Activated T-cell treated with anti-CD3 and anti-CD28 coated beads, Interleukin-2, amount 50 U/mL, for 24 hours (primary cell): ENCODE results near the gene SARDH.
"Not testable (repeated sequence)": the region's sequence is repeated elsewhere in the genome, so short reads cannot be mapped to it uniquely, and the experiment has no call there.

ENCODE experiments used
- DNase-seq: peaks from one replicate; pipeline ENCODE4 v3.0.0-alpha.2; 2020
- H3K27ac Mint-ChIP-seq: 2 replicates; pipeline ENCODE4 v1.8.0; 2020; ENCODE audit warnings: mild to moderate bottlenecking, mixed read lengths
- H3K27me3 Mint-ChIP-seq: 2 replicates; pipeline ENCODE4 v1.8.0; 2020; ENCODE audit warnings: mixed read lengths
- H3K36me3 Mint-ChIP-seq: 2 replicates; pipeline ENCODE4 v1.8.0; 2020; ENCODE audit warnings: low read depth, mixed read lengths
- H3K4me1 Mint-ChIP-seq: 2 replicates; pipeline ENCODE4 v1.8.0; 2020; ENCODE audit warnings: low read depth, mixed read lengths
- H3K4me3 Mint-ChIP-seq: 2 replicates; pipeline ENCODE4 v1.8.0; 2020; ENCODE audit warnings: mild to moderate bottlenecking, moderate library complexity, mixed read lengths
- H3K9me3 Mint-ChIP-seq: 2 replicates; pipeline ENCODE4 v1.8.0; 2020; ENCODE audit warnings: mixed read lengths

SARDH gene

DNA sequence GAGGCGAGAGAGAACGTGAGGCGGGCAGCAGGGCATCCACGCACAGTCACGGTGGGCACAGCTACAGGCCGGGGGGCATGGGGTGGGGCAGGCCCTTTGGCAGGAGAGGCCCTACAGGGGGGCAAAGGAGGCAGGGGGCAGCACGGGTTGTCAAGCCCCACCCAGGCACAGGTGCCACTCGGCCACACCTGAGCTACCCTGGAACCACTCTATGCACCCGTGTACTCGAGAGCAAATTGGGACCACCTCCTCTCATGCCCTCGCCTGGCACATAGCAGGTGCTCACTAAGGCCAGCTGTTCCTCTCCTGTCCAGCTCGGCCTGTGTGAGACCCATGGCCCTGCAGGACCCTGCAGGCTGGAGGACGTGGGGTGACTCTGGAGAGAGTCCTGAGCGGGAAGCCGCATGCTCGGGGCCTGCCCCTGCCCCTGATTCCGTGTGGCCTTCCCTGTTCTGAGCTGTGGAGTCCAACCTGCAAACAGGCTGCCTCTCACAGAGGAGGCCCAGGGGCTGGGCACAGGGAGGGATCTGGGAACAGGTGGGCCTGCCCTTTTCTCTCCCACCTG, 31.4 kb upstream of the SARDH start:
- Mint-ChIP-seq H3K4me1 (no peaks in the 10 kb centered on the region), H3K27ac (no peak overlapping the region), H3K27me3 (no peaks in the 10 kb centered on the region)

DNA sequence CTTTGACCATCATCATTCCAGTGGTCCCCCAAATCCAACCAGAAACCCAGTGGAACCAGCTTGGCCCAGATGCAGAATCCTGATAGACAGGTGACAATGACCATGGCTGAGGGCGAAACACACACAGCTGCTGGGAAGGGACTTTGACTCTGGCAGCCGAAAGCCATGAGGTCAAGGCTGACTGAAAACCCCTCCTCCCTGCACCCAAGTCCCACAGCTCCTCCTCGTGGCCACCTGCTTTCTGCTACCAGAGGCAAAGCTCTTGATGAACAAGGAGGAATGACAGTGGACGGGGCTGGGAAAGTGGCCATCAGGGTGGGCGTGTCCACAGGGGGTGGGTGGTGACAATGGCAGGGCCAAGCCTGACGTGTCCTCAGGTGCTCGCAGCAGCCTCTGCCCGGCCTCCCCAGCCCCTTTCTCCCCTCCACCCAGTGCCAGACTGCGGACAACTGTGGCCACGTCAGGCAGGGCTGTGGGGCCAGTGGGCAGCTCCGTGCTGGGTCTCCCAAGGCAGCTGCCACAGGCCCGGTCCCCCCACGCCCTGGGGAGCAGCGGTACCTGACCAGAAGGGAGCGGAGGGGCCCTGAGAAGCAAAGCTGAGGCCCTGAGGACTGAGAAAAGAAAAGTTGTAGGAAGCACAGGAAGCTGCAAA, 30.8 kb upstream of the SARDH start:
- H3K4me1 Mint-ChIP-seq, result no peaks in the 10 kb centered on the region
- no peaks in the 10 kb centered on the region for H3K27me3 Mint-ChIP-seq
- H3K4me3 Mint-ChIP-seq, result no peak overlapping the region
- DNase-seq, result peak; percentile 27
- H3K27ac Mint-ChIP-seq, result no peak overlapping the region
- H3K36me3 Mint-ChIP-seq, result peaks cover 6% of the 10 kb centered on the region
- H3K9me3 Mint-ChIP-seq, result peaks cover 11% of the 10 kb centered on the region

More for the DNA sequence above, 31.4 kb upstream of the SARDH start:
- DNase-seq, result peak; percentile 18
- peaks cover 16% of the 10 kb centered on the region for H3K9me3 Mint-ChIP-seq
- no peak overlapping the region for H3K4me3 Mint-ChIP-seq
- H3K36me3 Mint-ChIP-seq, result peaks cover 12% of the 10 kb centered on the region

DNA sequence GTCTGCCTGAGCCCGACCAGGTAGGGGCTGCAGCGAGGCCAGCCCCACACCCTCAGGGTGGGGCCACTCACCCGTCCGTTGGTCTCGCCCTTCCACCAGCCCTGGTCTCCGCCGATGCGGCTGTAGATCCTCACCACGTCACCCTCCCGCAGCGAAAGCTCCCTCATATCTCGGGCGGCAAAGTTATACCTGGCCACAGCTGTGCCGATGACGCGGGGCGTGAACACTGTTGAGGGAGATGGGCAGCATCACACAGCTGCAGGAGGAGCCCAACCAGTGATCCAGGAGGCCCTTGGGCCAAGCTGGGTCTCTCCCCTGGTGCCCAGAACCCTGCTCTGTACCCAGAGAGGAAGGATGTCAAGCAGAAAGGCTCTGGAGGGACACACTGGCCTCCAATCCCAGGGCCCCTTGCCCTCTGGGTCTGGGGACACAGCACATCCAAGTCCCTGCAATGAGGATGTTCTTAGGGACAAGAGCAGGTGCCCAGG, 30.3 kb upstream of the SARDH start:
- no peaks in the 10 kb centered on the region for H3K27me3 Mint-ChIP-seq
- no peak overlapping the region for H3K27ac Mint-ChIP-seq
- H3K9me3 Mint-ChIP-seq, result peaks cover 6% of the 10 kb centered on the region
- DNase-seq, result no peak
- H3K4me1 Mint-ChIP-seq, result no peaks in the 10 kb centered on the region
- no peak overlapping the region for H3K4me3 Mint-ChIP-seq
- peaks cover 2% of the 10 kb centered on the region for H3K36me3 Mint-ChIP-seq

DNA sequence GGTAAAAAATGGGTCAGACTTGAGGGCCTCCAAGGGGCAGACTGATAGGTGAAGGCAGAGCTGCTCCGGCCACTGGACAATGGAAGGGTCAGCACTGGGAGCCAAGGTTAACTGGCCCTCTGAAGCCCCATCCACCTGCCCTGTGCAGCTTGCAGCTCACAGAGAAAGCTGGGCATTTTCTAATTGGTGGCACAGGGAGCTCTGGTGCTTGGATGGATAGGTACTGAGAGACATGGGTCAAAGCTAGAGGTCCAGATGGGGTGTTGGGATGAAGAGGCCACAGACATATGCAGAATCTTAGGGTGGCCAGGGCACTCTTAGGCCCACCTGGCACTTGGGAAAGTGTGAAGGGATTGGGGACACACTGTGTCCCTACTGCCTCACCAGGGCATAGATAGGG, 29.5 kb upstream of the SARDH start:
- Mint-ChIP-seq H3K36me3 (peaks cover 2% of the 10 kb centered on the region), H3K27ac (no peak overlapping the region)

DNA sequence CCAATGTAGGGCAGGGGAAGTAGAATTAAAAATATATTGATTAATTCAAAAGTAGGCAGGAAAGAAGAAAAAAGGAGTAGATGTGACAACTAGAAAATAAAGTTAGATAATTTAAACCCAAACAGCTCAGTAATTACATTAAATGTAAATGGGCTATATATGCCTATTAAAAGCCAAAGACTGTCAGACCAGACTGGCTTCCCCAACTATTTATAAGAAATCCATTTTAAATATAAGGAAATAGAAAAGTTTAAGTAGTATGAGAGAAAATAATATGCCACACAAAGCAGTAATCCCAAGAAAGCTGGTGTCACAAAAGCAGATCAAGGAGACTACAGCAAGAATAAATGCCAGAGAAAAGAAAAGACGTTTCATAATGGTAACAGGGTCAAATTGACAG, 28.9 kb upstream of the SARDH start:
- Mint-ChIP-seq H3K27me3 (no peaks in the 10 kb centered on the region), H3K27ac (no peak overlapping the region)

More for the DNA sequence above, 29.5 kb upstream of the SARDH start:
- Mint-ChIP-seq H3K4me3 (no peak overlapping the region), H3K9me3 (peaks cover 6% of the 10 kb centered on the region), H3K27me3 (no peaks in the 10 kb centered on the region), H3K4me1 (no peaks in the 10 kb centered on the region)
- DNase-seq, result peak; percentile 6

DNA sequence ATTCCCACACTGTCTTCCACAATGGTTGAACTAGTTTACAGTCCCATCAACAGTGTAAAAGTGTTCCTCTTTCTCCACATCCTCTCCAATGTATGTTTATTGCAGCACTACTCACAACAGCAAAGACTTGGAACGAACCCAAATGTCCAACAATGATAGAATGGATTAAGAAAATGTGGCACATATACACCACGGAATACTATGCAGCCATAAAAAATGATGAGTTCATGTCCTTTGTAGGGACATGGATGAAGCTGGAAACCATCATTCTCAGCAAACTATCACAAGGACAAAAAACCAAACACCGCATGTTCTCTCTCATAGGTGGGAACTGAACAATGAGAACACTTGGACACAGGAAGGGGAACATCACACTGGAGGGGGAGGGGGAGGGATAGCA, 28.1 kb upstream of the SARDH start:
- H3K36me3 Mint-ChIP-seq, H3K4me1 Mint-ChIP-seq, H3K9me3 Mint-ChIP-seq, H3K27ac Mint-ChIP-seq, DNase-seq, H3K27me3 Mint-ChIP-seq, H3K4me3 Mint-ChIP-seq: not testable (repeated sequence)

More for the DNA sequence above, 28.9 kb upstream of the SARDH start:
- peaks cover 2% of the 10 kb centered on the region for H3K36me3 Mint-ChIP-seq
- H3K4me1 Mint-ChIP-seq, result no peaks in the 10 kb centered on the region
- DNase-seq, result no peak
- no peak overlapping the region for H3K4me3 Mint-ChIP-seq
- peaks cover 6% of the 10 kb centered on the region for H3K9me3 Mint-ChIP-seq

DNA sequence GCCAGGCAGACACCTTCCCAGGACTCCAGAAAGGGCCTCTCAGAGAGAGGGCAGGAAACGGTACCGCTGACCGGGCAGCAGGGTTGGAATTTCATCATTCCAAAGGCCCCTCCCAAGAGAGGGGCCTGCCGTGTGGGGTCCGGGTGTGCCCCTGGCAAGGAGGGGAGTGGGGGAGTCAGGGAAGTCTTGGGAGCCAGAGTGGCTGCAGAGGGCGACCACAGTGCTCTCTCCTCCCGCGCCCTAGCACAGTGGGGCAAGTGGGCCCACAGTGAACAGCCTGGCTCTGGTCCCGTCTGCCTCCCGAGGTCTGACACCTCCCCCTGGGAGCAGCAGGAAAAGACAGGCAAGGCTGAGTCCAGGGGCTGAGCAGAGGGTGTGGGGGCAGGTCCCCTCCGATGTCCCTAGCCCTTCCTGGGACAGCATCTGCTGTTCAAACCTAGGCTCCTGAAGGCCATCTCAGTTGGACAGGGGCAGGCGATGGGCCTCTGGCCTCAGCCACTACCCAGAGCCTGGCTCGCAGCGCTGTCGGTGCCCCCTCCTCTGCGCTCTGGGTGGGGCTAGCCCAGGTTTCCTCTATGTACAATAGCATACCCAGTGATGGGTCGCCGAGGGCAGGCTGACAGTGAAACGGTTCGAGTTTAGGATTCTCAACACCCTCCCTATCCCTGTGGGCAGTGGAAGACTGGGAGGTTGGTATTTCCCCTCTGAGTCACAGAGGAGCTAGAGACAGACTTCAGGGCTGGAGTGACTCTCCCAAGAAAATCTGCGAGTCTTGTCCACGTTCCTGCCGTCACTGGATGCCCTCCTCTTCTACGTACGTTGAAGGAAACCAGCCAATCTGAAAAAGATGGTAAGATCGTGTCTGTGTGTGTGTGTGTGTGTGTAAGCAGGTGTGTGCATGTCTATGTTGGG, 25.4 kb upstream of the SARDH start:
- H3K27ac Mint-ChIP-seq, result no peak overlapping the region
- no peaks in the 10 kb centered on the region for H3K27me3 Mint-ChIP-seq
- no peaks in the 10 kb centered on the region for H3K4me1 Mint-ChIP-seq
- H3K9me3 Mint-ChIP-seq, result peaks cover 6% of the 10 kb centered on the region
- no peak overlapping the region for H3K4me3 Mint-ChIP-seq
- peak; percentile 11 for DNase-seq
- H3K36me3 Mint-ChIP-seq, result peaks cover 2% of the 10 kb centered on the region

DNA sequence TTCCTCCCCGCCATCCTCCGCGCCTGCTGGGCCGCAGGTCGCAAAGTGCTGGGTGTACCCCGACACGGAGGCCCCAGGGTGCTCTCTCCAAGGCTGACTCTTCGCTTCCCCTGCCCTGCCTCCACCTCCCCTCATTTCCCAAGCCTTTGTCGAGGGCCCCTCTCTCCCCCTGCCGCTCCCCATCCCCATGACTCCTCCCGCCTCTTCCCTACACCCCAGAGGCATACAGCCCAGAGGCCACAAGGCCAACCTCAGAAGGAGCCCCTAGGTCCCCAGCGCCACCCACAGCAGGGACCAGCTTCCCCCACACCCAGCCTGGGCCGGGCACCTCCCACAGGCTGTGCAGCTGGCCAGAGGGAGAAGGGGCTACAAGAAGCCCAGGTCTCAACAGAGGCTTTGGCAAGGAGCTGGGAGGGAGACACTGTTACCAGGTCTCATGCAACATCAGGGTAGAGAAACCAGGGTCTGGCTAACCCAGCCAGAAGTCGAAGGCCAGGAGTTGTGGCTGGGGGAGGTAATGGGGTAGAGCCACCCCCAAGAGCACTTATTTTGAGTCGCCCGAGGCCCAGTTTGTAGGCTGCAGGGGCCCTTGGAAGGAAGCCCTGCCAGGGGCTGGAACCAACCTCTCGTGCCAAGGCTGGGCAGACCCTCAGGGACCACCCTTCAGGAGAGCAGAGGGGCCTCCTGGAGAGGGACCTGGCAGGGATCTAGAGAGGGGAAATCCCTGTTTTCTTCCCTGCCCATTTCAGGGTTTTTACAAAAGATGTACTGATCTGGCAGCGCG, 24.5 kb upstream of the SARDH start:
- Mint-ChIP-seq H3K27me3 (peaks cover 2% of the 10 kb centered on the region), H3K4me1 (no peaks in the 10 kb centered on the region), H3K4me3 (no peak overlapping the region), H3K27ac (no peak overlapping the region), H3K36me3 (peaks cover 2% of the 10 kb centered on the region), H3K9me3 (peaks cover 4% of the 10 kb centered on the region)
- DNase-seq, result peak; percentile 2

DNA sequence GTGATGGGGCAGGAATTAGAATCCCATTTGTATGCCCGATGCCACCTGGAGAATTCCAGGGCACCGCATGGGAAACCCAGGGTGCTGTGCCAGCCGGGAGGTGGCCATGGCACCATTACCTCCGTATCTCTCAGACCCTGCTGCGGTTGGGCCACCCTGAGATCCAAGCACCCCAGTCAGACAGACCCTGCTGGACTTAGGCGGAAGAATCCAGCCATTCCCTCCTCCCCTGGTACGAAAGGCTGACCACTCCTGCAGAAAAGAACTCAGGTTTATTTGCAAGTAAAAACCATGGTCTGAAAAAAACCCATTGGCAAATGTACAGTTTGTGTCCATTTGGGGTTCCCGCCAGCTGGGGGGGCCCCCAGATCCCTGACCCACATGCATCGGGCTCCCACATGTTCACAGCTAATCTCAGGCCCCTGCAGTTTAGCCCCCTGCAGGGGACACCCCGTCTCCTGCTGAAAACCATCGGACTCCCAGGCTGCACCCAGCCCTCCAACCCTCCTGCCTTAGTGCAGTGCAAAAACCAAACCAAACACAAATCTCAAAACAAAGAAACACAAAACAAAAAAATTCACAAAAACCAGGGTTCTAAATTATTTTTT, 23.6 kb upstream of the SARDH start:
- Mint-ChIP-seq H3K9me3 (peaks cover under 1% of the 10 kb centered on the region), H3K27me3 (peaks cover 2% of the 10 kb centered on the region), H3K4me1 (no peaks in the 10 kb centered on the region), H3K36me3 (peaks cover under 1% of the 10 kb centered on the region), H3K4me3 (no peak overlapping the region), H3K27ac (no peak overlapping the region)
- DNase-seq, result no peak

DNA sequence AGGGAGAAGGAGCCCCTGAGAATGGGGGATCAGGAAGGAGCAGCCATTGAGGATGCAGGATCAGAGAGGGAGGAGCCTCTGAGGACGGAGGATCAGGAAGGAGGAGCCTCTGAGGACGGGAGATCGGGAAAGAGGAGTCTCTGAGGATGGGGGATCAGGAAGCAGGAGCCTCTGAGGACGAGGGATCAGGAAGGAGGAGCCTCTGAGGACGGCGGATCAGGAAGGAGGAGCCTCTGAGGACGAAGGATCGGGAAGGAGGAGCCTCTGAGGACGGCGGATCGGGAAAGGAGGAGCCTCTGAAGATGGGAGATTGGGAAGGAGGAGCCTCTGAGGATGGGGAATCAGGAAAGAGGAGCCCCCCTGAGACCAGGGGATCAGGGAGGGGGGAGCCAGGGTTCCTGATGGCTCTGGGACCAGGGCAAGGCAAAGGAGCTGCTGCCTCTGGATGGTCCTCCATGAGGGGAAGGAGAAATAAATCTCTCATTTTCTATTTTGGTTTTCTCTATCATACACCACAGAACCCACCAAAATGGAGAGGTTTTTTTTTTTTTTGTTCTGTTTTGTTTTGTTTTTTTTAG, 22.6 kb upstream of the SARDH start:
- Mint-ChIP-seq H3K4me3 (no peak overlapping the region), H3K27ac (no peak overlapping the region)

DNA sequence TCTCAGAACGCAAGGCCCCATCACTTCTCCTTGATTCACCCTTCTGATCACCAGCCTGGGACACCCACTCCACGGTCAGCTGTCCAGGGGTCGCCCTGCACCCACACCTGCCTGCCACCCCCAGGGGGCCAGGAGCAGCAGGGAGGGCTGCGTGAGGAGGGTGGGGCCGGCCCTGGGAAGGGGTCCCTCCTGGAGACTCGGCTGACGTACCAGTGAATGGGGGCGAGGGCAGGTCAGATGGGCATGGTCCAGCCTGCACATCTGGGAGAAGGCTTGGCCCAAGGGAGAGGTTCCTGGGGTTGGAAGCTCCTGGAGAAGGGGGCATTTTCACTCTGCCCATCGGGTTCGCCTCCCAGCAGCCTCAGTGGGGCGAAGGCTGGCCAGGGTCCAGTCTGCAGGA, 21.8 kb upstream of the SARDH start:
- Mint-ChIP-seq H3K36me3 (no peaks in the 10 kb centered on the region), H3K4me1 (no peaks in the 10 kb centered on the region)

More for the DNA sequence above, 22.6 kb upstream of the SARDH start:
- DNase-seq, result no peak
- Mint-ChIP-seq H3K36me3 (no peaks in the 10 kb centered on the region), H3K4me1 (no peaks in the 10 kb centered on the region), H3K27me3 (peaks cover 2% of the 10 kb centered on the region), H3K9me3 (no peaks in the 10 kb centered on the region)

DNA sequence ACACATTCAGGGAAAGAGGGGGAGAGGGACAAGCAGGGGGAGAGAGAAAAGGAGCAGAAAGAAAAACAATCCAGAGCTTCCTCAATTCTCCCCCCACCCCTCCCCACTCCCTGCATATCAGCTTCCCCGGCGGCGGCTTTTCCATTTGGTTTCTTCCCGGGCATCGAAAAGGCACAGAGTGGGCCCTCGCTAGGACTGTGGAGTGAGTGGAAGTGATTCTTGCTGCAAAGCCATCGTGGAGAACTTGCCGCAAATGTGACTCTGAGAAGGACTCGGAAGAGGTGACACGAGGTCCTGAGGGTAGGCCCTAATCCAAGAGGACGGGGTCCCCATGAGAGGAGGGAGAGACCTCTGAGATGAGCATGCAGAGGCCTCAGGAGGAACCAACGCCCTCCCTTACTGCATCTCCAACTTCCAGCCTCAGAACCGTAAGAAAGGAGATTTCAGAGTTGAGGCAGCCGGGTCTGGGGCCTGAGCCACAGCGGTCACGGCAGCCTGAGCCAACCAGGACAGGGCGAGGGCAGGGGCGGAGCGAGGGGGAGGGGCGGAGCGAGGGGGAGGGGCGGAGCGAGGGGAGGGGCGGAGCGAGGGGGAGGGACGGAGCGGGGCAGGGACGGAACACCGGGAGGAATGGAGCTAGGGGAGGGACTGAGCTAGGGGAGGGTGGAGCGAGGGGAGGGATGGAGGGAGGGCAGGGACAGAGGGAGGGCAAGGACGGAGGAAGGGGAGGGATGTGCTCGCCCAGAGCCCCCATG, 21.2 kb upstream of the SARDH start:
- Mint-ChIP-seq H3K9me3 (no peaks in the 10 kb centered on the region), H3K27ac (no peak overlapping the region), H3K27me3 (peaks cover 11% of the 10 kb centered on the region), H3K36me3 (no peaks in the 10 kb centered on the region), H3K4me1 (no peaks in the 10 kb centered on the region), H3K4me3 (no peak overlapping the region)
- DNase-seq, result peak; percentile 7

More for the DNA sequence above, 21.8 kb upstream of the SARDH start:
- no peak overlapping the region for H3K27ac Mint-ChIP-seq
- no peak for DNase-seq
- H3K27me3 Mint-ChIP-seq, result peaks cover 5% of the 10 kb centered on the region
- no peaks in the 10 kb centered on the region for H3K9me3 Mint-ChIP-seq
- no peak overlapping the region for H3K4me3 Mint-ChIP-seq

DNA sequence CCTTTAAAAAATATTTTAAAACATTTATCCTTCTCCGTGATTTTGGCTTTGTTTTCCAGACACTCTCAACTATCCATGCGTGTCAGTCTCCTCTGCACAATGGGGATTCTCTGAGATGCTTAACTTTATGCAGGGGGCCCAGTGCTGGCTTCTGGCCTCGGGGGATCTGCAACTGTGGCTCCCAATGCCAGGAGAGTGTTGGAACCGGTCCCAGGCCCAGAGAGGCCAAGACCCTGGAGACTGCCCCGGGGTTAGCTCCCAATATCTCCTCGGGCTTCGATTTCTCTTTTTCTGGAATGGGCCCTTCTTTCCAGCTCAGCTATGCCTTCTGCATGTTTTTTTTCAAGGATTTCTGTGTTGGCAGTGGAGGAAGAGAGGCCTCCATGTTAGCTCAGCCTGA, 20.1 kb upstream of the SARDH start:
- Mint-ChIP-seq H3K36me3 (no peaks in the 10 kb centered on the region), H3K4me3 (no peak overlapping the region), H3K9me3 (no peaks in the 10 kb centered on the region), H3K4me1 (no peaks in the 10 kb centered on the region), H3K27ac (no peak overlapping the region), H3K27me3 (peaks cover 22% of the 10 kb centered on the region)
- peak; percentile 18 for DNase-seq
